Trophoblast cell (in vitro differentiated cells and primary cell): ENCODE data around the gene MTUS2.

Experiments used
- DNase-seq, 2 donors: peaks; one replicate each; pipeline ENCODE4 v3.0.0-alpha.2; 2016
- H2AFZ ChIP-seq: 2 replicates; pipeline ENCODE4 v1.6.1; 2013; ENCODE audit warnings: low read length, moderate library complexity, mild to moderate bottlenecking; ENCODE audit not compliant: insufficient read depth, poor library complexity
- H2AK5ac ChIP-seq: 2 replicates; pipeline ENCODE4 v1.6.1; 2013; ENCODE audit warnings: mild to moderate bottlenecking, low read length
- H2BK120ac ChIP-seq: 2 replicates; pipeline ENCODE4 v1.6.1; 2013; ENCODE audit warnings: low read length, mild to moderate bottlenecking, moderate library complexity; ENCODE audit not compliant: insufficient read depth, poor library complexity
- H2BK12ac ChIP-seq: 2 replicates; pipeline ENCODE4 v1.6.1; 2013; ENCODE audit warnings: mild to moderate bottlenecking, low read length, moderate library complexity
- H2BK5ac ChIP-seq: 2 replicates; pipeline ENCODE4 v1.6.1; 2013; ENCODE audit warnings: low read length, low read depth, moderate library complexity, mild to moderate bottlenecking; ENCODE audit not compliant: poor library complexity
- H3K14ac ChIP-seq: 2 replicates; pipeline ENCODE4 v1.6.1; 2013; ENCODE audit warnings: mild to moderate bottlenecking, low read length
- H3K18ac ChIP-seq: 2 replicates; pipeline ENCODE4 v1.6.1; 2013; ENCODE audit warnings: mild to moderate bottlenecking, low read length
- H3K23ac ChIP-seq: 2 replicates; pipeline ENCODE4 v1.6.1; 2013; ENCODE audit warnings: low read length
- H3K27ac ChIP-seq: 2 replicates; pipeline ENCODE4 v1.5.1; 2013; ENCODE audit warnings: low read depth, mild to moderate bottlenecking, inconsistent platforms, low read length, moderate library complexity
- H3K27me3 ChIP-seq: 2 replicates; pipeline ENCODE4 v1.6.1; 2013; ENCODE audit warnings: inconsistent platforms, mild to moderate bottlenecking, low read length, moderate library complexity; ENCODE audit not compliant: insufficient read depth
- H3K36me3 ChIP-seq, 2 experiments: 1 replicate in 1 of 2; 2 replicates in 1 of 2; pipeline ENCODE4 v1.6.1; 2013; ENCODE audit warnings: low read length in 2 of 2, mild to moderate bottlenecking in 2 of 2, moderate library complexity in 1 of 2; ENCODE audit not compliant: insufficient read depth in 2 of 2, control insufficient read depth in 1 of 2
- H3K4ac ChIP-seq: 2 replicates; pipeline ENCODE4 v1.6.1; 2013; ENCODE audit warnings: low read depth, mild to moderate bottlenecking, low read length, moderate library complexity
- H3K4me1 ChIP-seq, 2 experiments: 1 replicate in 1 of 2; 2 replicates in 1 of 2; pipeline ENCODE4 v1.6.1; 2013; ENCODE audit warnings: low read length in 2 of 2, mild to moderate bottlenecking in 2 of 2, moderate library complexity in 1 of 2; ENCODE audit not compliant: insufficient read depth in 2 of 2, control insufficient read depth in 1 of 2
- H3K4me2 ChIP-seq: 2 replicates; pipeline ENCODE4 v1.6.1; 2013; ENCODE audit warnings: inconsistent platforms, mild to moderate bottlenecking, low read length, moderate library complexity
- H3K4me3 ChIP-seq: 2 replicates; pipeline ENCODE4 v1.5.1; 2013; ENCODE audit warnings: mild to moderate bottlenecking, low read depth, low read length, inconsistent platforms
- H3K79me1 ChIP-seq: one replicate; pipeline ENCODE4 v1.6.1; 2013; ENCODE audit warnings: low read length
- H3K79me2 ChIP-seq: 2 replicates; pipeline ENCODE4 v1.6.1; 2013; ENCODE audit warnings: low read length, mild to moderate bottlenecking; ENCODE audit not compliant: control insufficient read depth, insufficient read depth, poor library complexity
- H3K9ac ChIP-seq: 2 replicates; pipeline ENCODE4 v1.6.1; 2013; ENCODE audit warnings: mild to moderate bottlenecking, low read length
- H3K9me3 ChIP-seq: 2 replicates; pipeline ENCODE4 v1.6.1; 2013; ENCODE audit warnings: low read depth, mild to moderate bottlenecking, control low read depth, inconsistent platforms, low read length; ENCODE audit not compliant: insufficient read depth
- H4K12ac ChIP-seq: 2 replicates; pipeline ENCODE4 v1.6.1; 2013; ENCODE audit warnings: low read depth, mild to moderate bottlenecking, low read length, moderate library complexity
- H4K8ac ChIP-seq: 2 replicates; pipeline ENCODE4 v1.6.1; 2013; ENCODE audit warnings: low read depth, mild to moderate bottlenecking, low read length, moderate library complexity
- H4K91ac ChIP-seq: one replicate; pipeline ENCODE4 v1.6.1; 2013; ENCODE audit warnings: low read depth, mild to moderate bottlenecking, low read length, moderate library complexity
- WGBS: extraction: QIAGEN DNeasy Blood & Tissue Kit; methylation state at CpG from one replicate; pipeline ENCODE4 v1.1.7; 2013; ENCODE audit warnings: missing lambda C conversion rate; ENCODE audit not compliant: insufficient read length, insufficient coverage; ENCODE audit errors: extremely low coverage; 5-methylcytosine and 5-hydroxymethylcytosine counted together

MTUS2 gene

GRCh38 chr13:29508130-29508875, 688.2 kb downstream of the MTUS2 start:
- Histone ChIP-seq H3K4me1 (peaks cover 7 to 15% of the 10 kb centered on the region in 2 experiments), H3K23ac (no peak overlapping the region), H3K4me3 (no peak overlapping the region), H2BK5ac (no peak overlapping the region), H4K12ac (no peak overlapping the region), H3K4ac (no peak overlapping the region), H2BK120ac (no peak overlapping the region), H3K9me3 (peaks cover 2% of the 10 kb centered on the region), H2BK12ac (peak overlapping the region; percentile 21), H3K9ac (no peak overlapping the region), H3K4me2 (no peak overlapping the region), H3K36me3 (peaks cover 18 to 21% of the 10 kb centered on the region in 2 experiments), H3K14ac (peak overlapping the region; percentile 6), H4K8ac (peak overlapping the region; percentile 26), H3K79me2 (no peaks in the 10 kb centered on the region), H3K27ac (peak overlapping the region; percentile 40), H3K79me1 (peaks cover 16% of the 10 kb centered on the region), H3K27me3 (no peaks in the 10 kb centered on the region), H3K18ac (no peak overlapping the region), H4K91ac (peak overlapping the region; percentile 54), H2AK5ac (peak overlapping the region; percentile 56), H2AFZ (no peak overlapping the region)
- DNase-seq = peak; percentile 78 to 93
- no CpG with 5 or more reads among the region's 16 CpGs for WGBS

- no peak overlapping the region for H2AFZ ChIP-seq
- no peak overlapping the region for H3K9ac ChIP-seq
- H3K79me1 ChIP-seq = peaks cover 21% of the 10 kb centered on the region
- WGBS = no CpG with 5 or more reads among the region's 4 CpGs
- H3K79me2 ChIP-seq = no peaks in the 10 kb centered on the region
- no peak overlapping the region for H3K18ac ChIP-seq
- H2BK12ac ChIP-seq = peak overlapping the region; percentile 20
- H2BK5ac ChIP-seq = peak overlapping the region; percentile 47
- no peak for DNase-seq
- no peak overlapping the region for H3K23ac ChIP-seq
- no peak overlapping the region for H2AK5ac ChIP-seq
- no peak overlapping the region for H3K4ac ChIP-seq
- peak overlapping the region; percentile 49 for H4K8ac ChIP-seq
- peak overlapping the region; percentile 3 for H3K14ac ChIP-seq
- no peak overlapping the region for H3K4me3 ChIP-seq
- peaks cover 23 to 24% of the 10 kb centered on the region in 2 experiments for H3K36me3 ChIP-seq
- peak overlapping the region; percentile 87 for H3K27ac ChIP-seq
- H3K4me2 ChIP-seq = no peak overlapping the region
- H3K4me1 ChIP-seq = peaks cover 13 to 21% of the 10 kb centered on the region in 2 experiments
- no peaks in the 10 kb centered on the region for H3K27me3 ChIP-seq
- H3K9me3 ChIP-seq = peaks cover 2% of the 10 kb centered on the region
- H4K12ac ChIP-seq = no peak overlapping the region
- H4K91ac ChIP-seq = peak overlapping the region; percentile 58
- peak overlapping the region; percentile 27 for H2BK120ac ChIP-seq
These were observed 688.7 kb downstream of the MTUS2 start for GRCh38 chr13:29508876-29509252.

GRCh38 chr13:29509999-29510589, 690.0 kb downstream of the MTUS2 start:
- no peak for DNase-seq
- Histone ChIP-seq H4K91ac (peak overlapping the region; percentile 41), H3K36me3 (peaks cover 29 to 35% of the 10 kb centered on the region in 2 experiments), H2AK5ac (no peak overlapping the region), H3K79me2 (no peaks in the 10 kb centered on the region), H3K27ac (no peak overlapping the region), H2BK5ac (no peak overlapping the region), H3K27me3 (no peaks in the 10 kb centered on the region), H3K18ac (peak overlapping the region; percentile 51), H2BK12ac (peak overlapping the region; percentile 64), H3K9ac (peak overlapping the region; percentile 30), H3K4me3 (no peak overlapping the region), H2BK120ac (no peak overlapping the region), H4K12ac (no peak overlapping the region), H3K4me2 (no peak overlapping the region), H3K23ac (no peak overlapping the region), H3K4ac (no peak overlapping the region), H2AFZ (no peak overlapping the region), H3K9me3 (peaks cover 2% of the 10 kb centered on the region), H3K14ac (no peak overlapping the region), H3K79me1 (peaks cover 29% of the 10 kb centered on the region), H3K4me1 (peaks cover 24 to 33% of the 10 kb centered on the region in 2 experiments), H4K8ac (no peak overlapping the region)
- WGBS = no CpG with 5 or more reads among the region's 14 CpGs

- Histone ChIP-seq H3K79me1 (peaks cover 32% of the 10 kb centered on the region), H3K14ac (peak overlapping the region; percentile 16), H3K18ac (peak overlapping the region; percentile 70), H3K4ac (peak overlapping the region; percentile 19), H3K9me3 (peaks cover 2% of the 10 kb centered on the region), H3K79me2 (no peaks in the 10 kb centered on the region), H4K91ac (peak overlapping the region; percentile 60), H4K8ac (no peak overlapping the region), H2AK5ac (peak overlapping the region; percentile 59), H2BK12ac (peak overlapping the region; percentile 19), H3K36me3 (peaks cover 34 to 40% of the 10 kb centered on the region in 2 experiments), H3K4me3 (no peak overlapping the region), H3K27ac (no peak overlapping the region), H3K27me3 (no peaks in the 10 kb centered on the region), H2BK5ac (no peak overlapping the region), H4K12ac (no peak overlapping the region), H3K4me2 (no peak overlapping the region), H3K4me1 (peaks cover 30 to 36% of the 10 kb centered on the region in 2 experiments), H3K23ac (no peak overlapping the region), H2BK120ac (no peak overlapping the region), H2AFZ (no peak overlapping the region), H3K9ac (no peak overlapping the region)
- no CpG with 5 or more reads among the region's 10 CpGs for WGBS
- no peak for DNase-seq
These were observed 690.5 kb downstream of the MTUS2 start for GRCh38 chr13:29510651-29511084.
